C4-2B (cell line): ENCODE measurements around the gene CTNND1.

Experiments
- H3K27ac ChIP-seq: fragments of 450-650 bp; 2 replicates; pipeline ENCODE4 v1.5.1; 2017
- ZFX ChIP-seq: fragments of 450-650 bp; IDR thresholded peaks from 2 replicates; pipeline ENCODE4 v1.6.1; 2017
- TF ChIP-seq, protein P1 (sequence below): fragments of 450-650 bp; conservative IDR thresholded peaks from 2 replicates; pipeline ENCODE4 v1.5.1; 2017; ENCODE audit warnings: mild to moderate bottlenecking

CTNND1 gene

GRCh38 chr11:57798905-57799559, 37.4 kb downstream of the CTNND1 start:
- TF ChIP-seq, protein P1, sequence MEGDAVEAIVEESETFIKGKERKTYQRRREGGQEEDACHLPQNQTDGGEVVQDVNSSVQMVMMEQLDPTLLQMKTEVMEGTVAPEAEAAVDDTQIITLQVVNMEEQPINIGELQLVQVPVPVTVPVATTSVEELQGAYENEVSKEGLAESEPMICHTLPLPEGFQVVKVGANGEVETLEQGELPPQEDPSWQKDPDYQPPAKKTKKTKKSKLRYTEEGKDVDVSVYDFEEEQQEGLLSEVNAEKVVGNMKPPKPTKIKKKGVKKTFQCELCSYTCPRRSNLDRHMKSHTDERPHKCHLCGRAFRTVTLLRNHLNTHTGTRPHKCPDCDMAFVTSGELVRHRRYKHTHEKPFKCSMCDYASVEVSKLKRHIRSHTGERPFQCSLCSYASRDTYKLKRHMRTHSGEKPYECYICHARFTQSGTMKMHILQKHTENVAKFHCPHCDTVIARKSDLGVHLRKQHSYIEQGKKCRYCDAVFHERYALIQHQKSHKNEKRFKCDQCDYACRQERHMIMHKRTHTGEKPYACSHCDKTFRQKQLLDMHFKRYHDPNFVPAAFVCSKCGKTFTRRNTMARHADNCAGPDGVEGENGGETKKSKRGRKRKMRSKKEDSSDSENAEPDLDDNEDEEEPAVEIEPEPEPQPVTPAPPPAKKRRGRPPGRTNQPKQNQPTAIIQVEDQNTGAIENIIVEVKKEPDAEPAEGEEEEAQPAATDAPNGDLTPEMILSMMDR: no peak
- TF ChIP-seq ZFX: 0 out of 2 replicates have a peak, but pooled peaks have one; percentile 9

DNA sequence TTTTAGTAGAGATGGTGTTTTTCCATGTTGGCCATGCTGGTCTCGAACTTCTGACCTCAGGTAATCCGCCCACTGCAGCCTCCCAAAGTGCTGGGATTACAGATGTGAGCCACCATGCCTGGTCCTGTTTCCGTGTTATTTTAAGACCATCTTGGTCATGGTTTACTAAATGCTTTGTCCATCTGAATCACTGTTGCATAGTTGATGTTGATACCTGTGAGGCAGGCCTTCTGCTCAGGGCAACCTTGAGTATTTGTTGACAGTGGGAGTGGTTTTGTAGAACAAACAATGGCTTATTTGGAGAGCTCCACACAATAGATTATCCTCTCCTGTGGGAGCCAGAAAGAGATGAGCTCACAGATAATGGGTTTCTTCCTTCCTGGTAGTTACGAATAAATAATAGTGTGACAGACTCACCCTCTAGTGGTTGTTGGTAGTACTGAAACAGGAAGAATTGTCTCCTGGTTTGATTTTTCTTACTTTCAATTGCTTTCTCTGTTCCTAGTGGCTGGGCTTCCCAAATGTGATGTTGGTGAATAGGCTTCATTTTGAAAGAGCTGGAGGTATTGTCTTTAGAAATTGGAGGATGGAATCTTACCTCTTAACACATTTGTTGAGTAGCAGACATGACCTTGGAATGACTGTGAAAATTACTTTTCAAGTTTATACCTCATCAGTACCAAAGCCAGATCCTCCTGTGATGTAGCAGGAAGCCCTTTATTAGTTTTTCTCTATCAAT, 39.0 kb downstream of the CTNND1 start:
- H3K27ac ChIP-seq: peak overlapping the region; percentile 97
- TF ChIP-seq, protein P1: peak; percentile 92
- TF ChIP-seq ZFX: no peak

More at GRCh38 chr11:57798905-57799559, 37.4 kb downstream of the CTNND1 start:
- H3K27ac ChIP-seq: peak overlapping the region; percentile 79

- no peak for TF ChIP-seq ZFX
- TF ChIP-seq, protein P1: no peak
- H3K27ac ChIP-seq: no peak overlapping the region
These were observed 39.5 kb downstream of the CTNND1 start for GRCh38 chr11:57801183-57801485.

- H3K27ac ChIP-seq: no peak overlapping the region
- TF ChIP-seq, protein P1: no peak
- no peak for TF ChIP-seq ZFX
These were observed 40.8 kb downstream of the CTNND1 start for GRCh38 chr11:57802411-57802810.

GRCh38 chr11:57804466-57804865, 42.9 kb downstream of the CTNND1 start:
- TF ChIP-seq, protein P1: no peak
- no peak for TF ChIP-seq ZFX
- no peak overlapping the region for H3K27ac ChIP-seq

- TF ChIP-seq, protein P1: no peak
- TF ChIP-seq ZFX: no peak
- no peak overlapping the region for H3K27ac ChIP-seq
These were observed 44.2 kb downstream of the CTNND1 start for GRCh38 chr11:57805780-57806179.

DNA sequence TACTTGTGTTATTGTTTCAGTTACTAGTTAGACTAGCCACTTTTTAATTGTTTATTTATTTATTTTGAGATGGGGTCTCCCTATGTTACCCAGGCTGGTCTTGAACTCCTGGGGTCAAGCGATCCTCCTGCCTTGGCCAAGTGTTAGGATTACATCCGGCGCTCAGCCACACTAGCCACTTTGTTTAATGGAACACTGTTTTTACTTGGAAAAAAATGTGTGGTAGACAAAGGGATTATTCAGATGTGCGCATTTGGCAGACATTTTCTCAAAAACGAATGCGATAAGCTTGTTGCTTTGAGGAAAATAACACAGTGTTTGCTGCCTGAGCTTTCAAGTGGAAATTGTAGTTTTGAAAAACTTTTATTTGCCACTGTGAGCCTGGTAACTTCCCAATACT, 51.0 kb downstream of the CTNND1 start:
- no peak for TF ChIP-seq ZFX
- TF ChIP-seq, protein P1: no peak
- no peak overlapping the region for H3K27ac ChIP-seq
